ENCODE data around the gene AGFG2. TPM values are rescaled to one million over a fixed set of nuclear protein-coding genes. Genes with fewer than 3 reads are reported as not detected.

AGFG2 gene
- total RNA-seq, 2 donors from 2014 or later: 39.4 to 51.6 TPM

GRCh38 chr7:100555701-100556100, 16.7 kb downstream of the AGFG2 start:
- H3K27ac ChIP-seq: no peak overlapping the region
- H3K4me3 ChIP-seq: no peak overlapping the region
- peaks cover 32% of the 10 kb centered on the region for H3K36me3 ChIP-seq
- DNase-seq (ENCODE audit: low spot score) (no peak), ATAC-seq (ENCODE audit: insufficient number of reproducible peaks, low FRiP score, low read depth) (no peak)
- TF ChIP-seq CTCF (IDR thresholded peaks at IDR 0.05): no peak
- no peaks in the 10 kb centered on the region for H3K4me1 ChIP-seq (ENCODE audit: control insufficient read depth in 1 of 2, low read depth in 2 of 2)
- no peaks in the 10 kb centered on the region for H3K27me3 ChIP-seq (replicated peaks; ENCODE audit: insufficient read depth)
- no peaks in the 10 kb centered on the region for H3K9me3 ChIP-seq

- no peaks in the 10 kb centered on the region for H3K4me1 ChIP-seq (ENCODE audit: control insufficient read depth in 1 of 2, low read depth in 2 of 2)
- ATAC-seq (ENCODE audit: insufficient number of reproducible peaks, low FRiP score, low read depth) (no peak), DNase-seq (ENCODE audit: low spot score) (no peak)
- no peak for TF ChIP-seq CTCF (IDR thresholded peaks at IDR 0.05)
- no peak overlapping the region for H3K4me3 ChIP-seq
- no peak overlapping the region for H3K27ac ChIP-seq
- no peaks in the 10 kb centered on the region for H3K27me3 ChIP-seq (replicated peaks; ENCODE audit: insufficient read depth)
- peaks cover 28% of the 10 kb centered on the region for H3K36me3 ChIP-seq
- no peaks in the 10 kb centered on the region for H3K9me3 ChIP-seq
These were observed 17.5 kb downstream of the AGFG2 start for GRCh38 chr7:100556541-100556940.

GRCh38 chr7:100559127-100559526, 20.1 kb downstream of the AGFG2 start:
- H3K4me1 ChIP-seq (ENCODE audit: control insufficient read depth in 1 of 2, low read depth in 2 of 2): no peaks in the 10 kb centered on the region
- H3K27ac ChIP-seq: no peak overlapping the region
- no peaks in the 10 kb centered on the region for H3K9me3 ChIP-seq
- H3K27me3 ChIP-seq (replicated peaks; ENCODE audit: insufficient read depth): no peaks in the 10 kb centered on the region
- no peak for TF ChIP-seq CTCF (IDR thresholded peaks at IDR 0.05)
- DNase-seq (ENCODE audit: low spot score) (no peak), ATAC-seq (ENCODE audit: insufficient number of reproducible peaks, low FRiP score, low read depth) (no peak)
- H3K36me3 ChIP-seq: peaks cover 28% of the 10 kb centered on the region
- H3K4me3 ChIP-seq: no peak overlapping the region

DNA sequence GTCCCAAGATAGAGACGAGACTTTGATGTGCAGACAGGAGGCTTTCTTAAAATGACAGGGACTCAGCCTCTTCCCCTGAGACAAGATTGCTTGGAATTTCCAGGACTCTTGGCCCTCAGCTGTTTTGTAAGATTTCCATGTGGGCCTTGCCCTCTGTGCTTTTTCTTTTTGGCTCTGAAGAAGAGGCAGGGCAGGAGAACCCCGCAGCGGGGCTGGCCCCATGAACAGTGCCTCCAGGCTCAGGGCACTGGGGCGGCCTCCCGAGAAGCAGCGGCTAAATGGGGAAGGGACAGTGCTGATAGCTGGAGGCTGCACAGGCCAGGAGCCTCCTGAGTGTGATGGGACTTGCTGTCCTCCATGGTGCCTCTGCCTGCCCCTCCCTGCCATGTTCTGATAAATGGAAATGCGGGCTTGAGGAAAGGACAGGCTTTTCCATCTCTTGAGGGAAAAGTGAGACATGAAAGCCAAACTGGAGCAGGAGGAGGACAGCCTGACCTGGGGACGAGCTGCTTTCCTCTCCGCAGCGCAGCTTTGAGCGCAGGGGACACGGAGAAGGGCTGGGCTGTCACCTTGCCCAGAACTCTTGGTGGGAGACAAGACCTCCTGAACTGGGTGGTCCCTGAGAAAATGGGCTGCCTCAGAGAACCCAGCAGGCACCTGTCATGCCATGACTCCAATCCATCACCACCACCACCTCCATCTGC, 22.6 kb downstream of the AGFG2 start:
- no peak for DNase-seq (ENCODE audit: low spot score)
- no peak overlapping the region for H3K4me3 ChIP-seq
- peaks cover 20% of the 10 kb centered on the region for H3K36me3 ChIP-seq

More for the DNA sequence above, 22.6 kb downstream of the AGFG2 start:
- no peak for TF ChIP-seq CTCF (IDR thresholded peaks at IDR 0.05)
- no peak for ATAC-seq (ENCODE audit: insufficient number of reproducible peaks, low FRiP score, low read depth)
- Histone ChIP-seq H3K4me1 (ENCODE audit: control insufficient read depth in 1 of 2, low read depth in 2 of 2) (no peaks in the 10 kb centered on the region), H3K27me3 (replicated peaks; ENCODE audit: insufficient read depth) (no peaks in the 10 kb centered on the region), H3K9me3 (no peaks in the 10 kb centered on the region), H3K27ac (no peak overlapping the region)

Measured in thoracic aorta (tissue), 2 donors.